HEK293 (cell line): ENCODE measurements around the gene TPM4.

Experiments
- BCL11A ChIP-seq: fragments of 450-650 bp; formaldehyde crosslinking; IDR thresholded peaks from 2 replicates; pipeline ENCODE4 v1.5.1; 2016; ENCODE audit warnings: low read depth, missing biosample characterization, missing genetic modification characterization
- BCL11B ChIP-seq: fragments of 450-650 bp; formaldehyde crosslinking; IDR thresholded peaks from 2 replicates; pipeline ENCODE4 v1.5.1; 2016; ENCODE audit warnings: low read depth, missing biosample characterization, missing genetic modification characterization
- GFI1B ChIP-seq: fragments of 450-650 bp; formaldehyde crosslinking; IDR thresholded peaks from 2 replicates; pipeline ENCODE4 v1.5.1; 2016; ENCODE audit warnings: missing biosample characterization, missing genetic modification characterization
- GLI4 ChIP-seq: fragments of 450-650 bp; formaldehyde crosslinking; IDR thresholded peaks from 2 replicates; pipeline ENCODE4 v1.5.1; 2016; ENCODE audit warnings: missing biosample characterization, missing genetic modification characterization
- GLIS2 ChIP-seq: fragments of 450-650 bp; formaldehyde crosslinking; IDR thresholded peaks from 2 replicates; pipeline ENCODE4 v1.5.1; 2016; ENCODE audit warnings: missing biosample characterization, missing genetic modification characterization
- KLF7 ChIP-seq: fragments of 450-650 bp; formaldehyde crosslinking; IDR thresholded peaks from 2 replicates; pipeline ENCODE4 v1.5.1; 2016; ENCODE audit warnings: missing biosample characterization, missing genetic modification characterization, borderline replicate concordance
- MEIS1 ChIP-seq: sonication (generic); formaldehyde crosslinking; IDR thresholded peaks from 2 replicates; pipeline ENCODE4 v1.8.1; 2022; ENCODE audit warnings: missing genetic modification reagents, mild to moderate bottlenecking, borderline replicate concordance
- PRDM1 ChIP-seq: fragments of 450-650 bp; formaldehyde crosslinking; IDR thresholded peaks from 2 replicates; pipeline ENCODE4; 2016; ENCODE audit warnings: missing biosample characterization, missing genetic modification characterization
- SCRT2 ChIP-seq: fragments of 450-650 bp; formaldehyde crosslinking; IDR thresholded peaks from 2 replicates; pipeline ENCODE4 v1.5.1; 2016; ENCODE audit warnings: missing biosample characterization, missing genetic modification characterization
- SP3 ChIP-seq: fragments of 450-650 bp; formaldehyde crosslinking; IDR thresholded peaks from 2 replicates; pipeline ENCODE4 v1.5.1; 2016; ENCODE audit warnings: missing biosample characterization, missing genetic modification characterization
- WT1 ChIP-seq: fragments of 450-650 bp; formaldehyde crosslinking; IDR thresholded peaks from 2 replicates; pipeline ENCODE4 v1.5.1; 2016; ENCODE audit warnings: missing biosample characterization, missing genetic modification characterization
- ZBTB49 ChIP-seq: fragments of 450-650 bp; formaldehyde crosslinking; IDR thresholded peaks from 2 replicates; pipeline ENCODE4 v1.5.1; 2016; ENCODE audit warnings: missing biosample characterization, missing genetic modification characterization, low read depth
- ZBTB7A ChIP-seq: fragments of 450-650 bp; formaldehyde crosslinking; IDR thresholded peaks from 2 replicates; pipeline ENCODE4 v1.5.1; 2016; ENCODE audit warnings: low read depth, missing biosample characterization, missing genetic modification characterization
- ZFP3 ChIP-seq: fragments of 450-650 bp; formaldehyde crosslinking; IDR thresholded peaks from 2 replicates; pipeline ENCODE4 v1.5.1; 2016; ENCODE audit warnings: low read depth, missing biosample characterization, missing genetic modification characterization
- ZNF132 ChIP-seq: fragments of 450-650 bp; formaldehyde crosslinking; IDR thresholded peaks from 2 replicates; pipeline ENCODE4 v1.5.1; 2017; ENCODE audit warnings: missing biosample characterization, missing genetic modification characterization, borderline replicate concordance
- ZNF138 ChIP-seq: fragments of 450-650 bp; formaldehyde crosslinking; IDR thresholded peaks from 2 replicates; pipeline ENCODE4 v1.5.1; 2016; ENCODE audit warnings: missing biosample characterization, missing genetic modification characterization, borderline replicate concordance
- ZNF140 ChIP-seq: fragments of 450-650 bp; formaldehyde crosslinking; IDR thresholded peaks from 2 replicates; pipeline ENCODE4 v1.5.1; 2016; ENCODE audit warnings: missing biosample characterization, missing genetic modification characterization
- ZNF155 ChIP-seq: fragments of 450-650 bp; formaldehyde crosslinking; IDR thresholded peaks from 2 replicates; pipeline ENCODE4 v1.5.1; 2016; ENCODE audit warnings: missing biosample characterization, missing genetic modification characterization
- ZNF174 ChIP-seq: fragments of 450-650 bp; formaldehyde crosslinking; IDR thresholded peaks from 2 replicates; pipeline ENCODE4 v1.5.0; 2017; ENCODE audit warnings: missing biosample characterization, mild to moderate bottlenecking, missing genetic modification characterization
- ZNF19 ChIP-seq: fragments of 450-650 bp; formaldehyde crosslinking; IDR thresholded peaks from 2 replicates; pipeline ENCODE4; 2016; ENCODE audit warnings: missing biosample characterization, missing genetic modification characterization, low read depth
- ZNF239 ChIP-seq: fragments of 450-650 bp; formaldehyde crosslinking; IDR thresholded peaks from 2 replicates; pipeline ENCODE4 v1.5.1; 2016; ENCODE audit warnings: missing biosample characterization, missing genetic modification characterization
- ZNF274 ChIP-seq, 2 experiments: fragments of 200-500 bp in 1 of 2; fragments of 450-650 bp in 1 of 2; sonication (Bioruptor generic) in 1 of 2; formaldehyde crosslinking in 1 of 2; IDR thresholded peaks; 2 replicates each; pipeline versions ENCODE4 v1.5.1 to v1.6.1; 2014 to 2016; ENCODE audit warnings: borderline replicate concordance in 1 of 2, inconsistent platforms in 1 of 2, low read length in 1 of 2, missing biosample characterization in 1 of 2, missing genetic modification characterization in 1 of 2
- ZNF341 ChIP-seq: fragments of 450-650 bp; formaldehyde crosslinking; IDR thresholded peaks from 2 replicates; pipeline ENCODE4; 2016; ENCODE audit warnings: low read depth, missing biosample characterization, missing genetic modification characterization
- ZNF394 ChIP-seq: fragments of 450-650 bp; formaldehyde crosslinking; IDR thresholded peaks from 2 replicates; pipeline ENCODE4 v1.5.1; 2016; ENCODE audit warnings: missing biosample characterization, missing genetic modification characterization, mild to moderate bottlenecking, moderate library complexity, borderline replicate concordance
- ZNF404 ChIP-seq: fragments of 450-650 bp; formaldehyde crosslinking; IDR thresholded peaks from 2 replicates; pipeline ENCODE4 v1.5.1; 2017; ENCODE audit warnings: missing biosample characterization, missing genetic modification characterization
- ZNF48 ChIP-seq: fragments of 450-650 bp; formaldehyde crosslinking; IDR thresholded peaks from 2 replicates; pipeline ENCODE4 v1.5.1; 2016; ENCODE audit warnings: missing biosample characterization, missing genetic modification characterization
- ZNF514 ChIP-seq: fragments of 450-650 bp; formaldehyde crosslinking; IDR thresholded peaks from 2 replicates; pipeline ENCODE4 v1.5.1; 2016; ENCODE audit warnings: missing biosample characterization, missing genetic modification characterization
- ZNF530 ChIP-seq: fragments of 450-650 bp; formaldehyde crosslinking; IDR thresholded peaks from 2 replicates; pipeline ENCODE4 v1.5.1; 2016; ENCODE audit warnings: low read depth, missing biosample characterization, missing genetic modification characterization
- ZNF560 ChIP-seq: fragments of 450-650 bp; formaldehyde crosslinking; IDR thresholded peaks from 2 replicates; pipeline ENCODE4 v1.5.1; 2017; ENCODE audit warnings: missing biosample characterization, missing genetic modification characterization, borderline replicate concordance
- ZNF664 ChIP-seq: fragments of 450-650 bp; formaldehyde crosslinking; IDR thresholded peaks from 2 replicates; pipeline ENCODE4 v1.5.1; 2016; ENCODE audit warnings: missing biosample characterization, missing genetic modification characterization
- ZNF707 ChIP-seq: fragments of 450-650 bp; formaldehyde crosslinking; IDR thresholded peaks from 2 replicates; pipeline ENCODE4 v1.5.1; 2016; ENCODE audit warnings: missing biosample characterization, missing genetic modification characterization
- ZNF777 ChIP-seq: fragments of 450-650 bp; formaldehyde crosslinking; IDR thresholded peaks from 2 replicates; pipeline ENCODE4 v1.5.1; 2017; ENCODE audit warnings: missing biosample characterization, missing genetic modification characterization, borderline replicate concordance
- ZSCAN30 ChIP-seq: fragments of 450-650 bp; IDR thresholded peaks from 2 replicates; pipeline ENCODE4 v1.5.1; 2018; ENCODE audit warnings: missing biosample characterization, mild to moderate bottlenecking, missing genetic modification characterization, moderate library complexity
- TF ChIP-seq, protein P1 (sequence below): fragments of 450-650 bp; formaldehyde crosslinking; IDR thresholded peaks from 2 replicates; pipeline ENCODE4 v1.5.1; 2016; ENCODE audit warnings: missing biosample characterization, missing genetic modification characterization
- TF ChIP-seq, protein P2 (sequence below): fragments of 450-650 bp; formaldehyde crosslinking; IDR thresholded peaks from 2 replicates; pipeline ENCODE4 v1.5.1; 2016; ENCODE audit warnings: missing biosample characterization, missing genetic modification characterization
- TF ChIP-seq, protein P3 (sequence below): fragments of 450-650 bp; formaldehyde crosslinking; IDR thresholded peaks from 2 replicates; pipeline ENCODE4 v1.5.1; 2017; ENCODE audit warnings: missing biosample characterization, missing genetic modification characterization

TPM4 gene

GRCh38 chr19:16078759-16079707 lies 2.7 kb downstream of the TPM4 start (continued):
- TF ChIP-seq GLIS2 (no peak), SP3 (tag by site-specific recombination) (0 out of 2 replicates have a peak, but pooled peaks have one; percentile 32), ZNF140 (tag by site-specific recombination) (no peak), ZNF664 (tag by site-specific recombination) (no peak), SCRT2 (tag by site-specific recombination) (peak; percentile 78), BCL11B (tag by site-specific recombination) (no peak), ZNF174 (tag by site-specific recombination) (no peak), ZSCAN30 (tag by site-specific recombination) (no peak), ZNF155 (tag by site-specific recombination) (no peak), ZNF274 (IDR thresholded peaks at IDR 0.05; ENCODE audit: low read length) (no peak), ZNF274 (tag by site-specific recombination; IDR thresholded peaks at IDR 0.05; ENCODE audit: borderline replicate concordance) (no peak), ZBTB7A (tag by site-specific recombination) (no peak), ZNF132 (tag by site-specific recombination) (no peak), PRDM1 (no peak), MEIS1 (no peak), ZNF530 (tag by site-specific recombination) (no peak), ZNF19 (no peak), ZBTB49 (tag by site-specific recombination) (no peak), ZNF777 (tag by site-specific recombination) (no peak), ZNF394 (tag by site-specific recombination) (no peak), ZNF138 (no peak), ZNF707 (tag by site-specific recombination) (no peak), ZNF404 (tag by site-specific recombination) (no peak), ZFP3 (tag by site-specific recombination) (no peak), ZNF239 (tag by site-specific recombination) (no peak), ZNF341 (tag by site-specific recombination) (no peak), ZNF514 (no peak), ZNF48 (tag by site-specific recombination) (no peak), GLI4 (no peak), GFI1B (tag by site-specific recombination) (0 out of 2 replicates have a peak, but pooled peaks have one; percentile 3), WT1 (tag by site-specific recombination) (no peak), ZNF560 (no peak), BCL11A (tag by site-specific recombination) (no peak), KLF7 (tag by site-specific recombination) (no peak)
- TF ChIP-seq, protein P1, sequence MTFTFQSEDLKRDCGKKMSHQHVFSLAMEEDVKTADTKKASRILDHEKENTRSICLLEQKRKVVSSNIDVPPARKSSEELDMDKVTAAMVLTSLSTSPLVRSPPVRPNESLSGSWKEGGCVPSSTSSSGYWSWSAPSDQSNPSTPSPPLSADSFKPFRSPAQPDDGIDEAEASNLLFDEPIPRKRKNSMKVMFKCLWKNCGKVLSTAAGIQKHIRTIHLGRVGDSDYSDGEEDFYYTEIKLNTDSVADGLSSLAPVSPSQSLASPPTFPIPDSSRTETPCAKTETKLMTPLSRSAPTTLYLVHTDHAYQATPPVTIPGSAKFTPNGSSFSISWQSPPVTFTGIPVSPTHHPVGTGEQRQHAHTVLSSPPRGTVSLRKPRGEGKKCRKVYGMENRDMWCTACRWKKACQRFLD (tag by site-specific recombination): no peak
- TF ChIP-seq, protein P2, sequence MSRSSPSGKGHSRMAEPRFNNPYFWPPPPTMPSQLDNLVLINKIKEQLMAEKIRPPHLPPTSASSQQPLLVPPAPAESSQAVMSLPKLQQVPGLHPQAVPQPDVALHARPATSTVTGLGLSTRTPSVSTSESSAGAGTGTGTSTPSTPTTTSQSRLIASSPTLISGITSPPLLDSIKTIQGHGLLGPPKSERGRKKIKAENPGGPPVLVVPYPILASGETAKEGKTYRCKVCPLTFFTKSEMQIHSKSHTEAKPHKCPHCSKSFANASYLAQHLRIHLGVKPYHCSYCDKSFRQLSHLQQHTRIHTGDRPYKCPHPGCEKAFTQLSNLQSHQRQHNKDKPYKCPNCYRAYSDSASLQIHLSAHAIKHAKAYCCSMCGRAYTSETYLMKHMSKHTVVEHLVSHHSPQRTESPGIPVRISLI: peak; percentile 88
- TF ChIP-seq, protein P3, sequence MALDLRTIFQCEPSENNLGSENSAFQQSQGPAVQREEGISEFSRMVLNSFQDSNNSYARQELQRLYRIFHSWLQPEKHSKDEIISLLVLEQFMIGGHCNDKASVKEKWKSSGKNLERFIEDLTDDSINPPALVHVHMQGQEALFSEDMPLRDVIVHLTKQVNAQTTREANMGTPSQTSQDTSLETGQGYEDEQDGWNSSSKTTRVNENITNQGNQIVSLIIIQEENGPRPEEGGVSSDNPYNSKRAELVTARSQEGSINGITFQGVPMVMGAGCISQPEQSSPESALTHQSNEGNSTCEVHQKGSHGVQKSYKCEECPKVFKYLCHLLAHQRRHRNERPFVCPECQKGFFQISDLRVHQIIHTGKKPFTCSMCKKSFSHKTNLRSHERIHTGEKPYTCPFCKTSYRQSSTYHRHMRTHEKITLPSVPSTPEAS: no peak
